Skin epidermis (tissue), 12 donors: ENCODE data around the gene NHLRC4.

Source experiments
- H3K27ac ChIP-seq, 21 experiments: fragments of 200-600 bp; sonication (generic) in 11 of 21; one replicate each; pipeline ENCODE4 v1.5.0; 2020; ENCODE audit warnings: mild to moderate bottlenecking in 3 of 21, inconsistent platforms in 2 of 21, moderate library complexity in 2 of 21
- H3K4me3 ChIP-seq, 7 experiments: fragments of 200-600 bp; sonication (generic) in 2 of 7; one replicate each; pipeline ENCODE4 v1.5.0; 2020; ENCODE audit warnings: inconsistent platforms in 2 of 7, mild to moderate bottlenecking in 2 of 7, moderate library complexity in 1 of 7

NHLRC4 gene

DNA sequence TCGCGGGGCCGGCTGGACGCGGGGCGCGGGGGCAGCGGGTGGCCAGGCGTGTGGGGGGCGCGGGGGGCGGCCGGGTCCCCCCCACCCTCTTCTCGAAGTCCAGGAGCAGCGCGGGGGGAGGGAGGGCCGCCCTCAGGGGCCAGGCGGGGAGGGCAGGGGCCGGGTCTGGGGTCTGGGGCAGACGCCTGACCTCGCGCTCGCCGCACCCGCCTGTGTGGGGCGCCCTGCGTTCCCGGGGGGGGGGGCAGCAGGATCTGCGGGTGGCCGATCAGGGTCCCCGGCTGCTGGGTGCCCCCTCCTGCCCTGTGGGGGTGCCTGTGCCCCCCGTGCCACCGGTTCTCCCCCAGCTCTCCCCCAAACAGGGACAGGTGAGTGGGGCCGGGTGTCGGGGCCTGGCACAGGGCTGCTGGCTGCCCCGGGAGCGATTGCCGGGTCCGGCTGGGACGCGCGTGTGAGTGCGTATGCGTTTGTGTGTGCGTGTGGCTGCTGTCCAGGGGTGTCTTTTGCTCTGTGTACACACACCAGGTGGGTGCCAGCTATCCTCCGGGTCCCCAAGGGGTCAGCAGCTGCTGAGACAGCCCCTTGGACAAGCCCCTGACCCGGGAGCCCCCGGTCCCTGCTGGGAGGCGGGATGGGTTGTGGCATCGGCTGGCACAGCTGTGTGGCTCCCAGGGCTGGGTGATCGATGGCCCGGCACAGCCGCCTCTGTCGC lies 5.9 kb upstream of the NHLRC4 start:
- Histone ChIP-seq H3K4me3 (no peak overlapping the region), H3K27ac (no peak overlapping the region)

DNA sequence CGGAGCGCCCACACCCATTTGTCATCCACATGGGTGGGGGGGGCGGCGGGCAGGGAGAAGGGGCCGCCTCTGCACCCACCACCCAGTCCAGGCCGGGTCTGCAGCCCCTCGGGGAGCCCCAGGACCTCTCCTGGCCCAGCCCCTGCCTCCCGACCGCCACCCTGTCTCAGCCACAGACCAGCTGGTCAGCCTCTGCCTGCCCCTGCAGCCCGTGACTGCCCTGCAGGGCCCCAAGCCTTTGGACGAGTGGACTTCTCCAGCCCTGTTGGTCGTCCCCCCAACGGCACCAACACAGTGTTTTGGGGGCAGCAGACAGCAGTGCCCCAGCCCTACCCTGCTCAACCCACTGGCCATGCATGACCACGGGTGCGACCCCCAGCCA lies 5.4 kb upstream of the NHLRC4 start:
- no peak overlapping the region for H3K27ac ChIP-seq
- H3K4me3 ChIP-seq, result no peak overlapping the region

- Histone ChIP-seq H3K4me3 (no peak overlapping the region), H3K27ac (no peak overlapping the region)
These were observed 4.6 kb upstream of the NHLRC4 start for GRCh38 chr16:561957-562938.

- no peak overlapping the region for H3K27ac ChIP-seq
- no peak overlapping the region for H3K4me3 ChIP-seq
These were observed 3.6 kb upstream of the NHLRC4 start for GRCh38 chr16:563072-563644.

GRCh38 chr16:564690-565418 lies 2.0 kb upstream of the NHLRC4 start:
- Histone ChIP-seq H3K4me3 (no peak overlapping the region), H3K27ac (no peak overlapping the region)

DNA sequence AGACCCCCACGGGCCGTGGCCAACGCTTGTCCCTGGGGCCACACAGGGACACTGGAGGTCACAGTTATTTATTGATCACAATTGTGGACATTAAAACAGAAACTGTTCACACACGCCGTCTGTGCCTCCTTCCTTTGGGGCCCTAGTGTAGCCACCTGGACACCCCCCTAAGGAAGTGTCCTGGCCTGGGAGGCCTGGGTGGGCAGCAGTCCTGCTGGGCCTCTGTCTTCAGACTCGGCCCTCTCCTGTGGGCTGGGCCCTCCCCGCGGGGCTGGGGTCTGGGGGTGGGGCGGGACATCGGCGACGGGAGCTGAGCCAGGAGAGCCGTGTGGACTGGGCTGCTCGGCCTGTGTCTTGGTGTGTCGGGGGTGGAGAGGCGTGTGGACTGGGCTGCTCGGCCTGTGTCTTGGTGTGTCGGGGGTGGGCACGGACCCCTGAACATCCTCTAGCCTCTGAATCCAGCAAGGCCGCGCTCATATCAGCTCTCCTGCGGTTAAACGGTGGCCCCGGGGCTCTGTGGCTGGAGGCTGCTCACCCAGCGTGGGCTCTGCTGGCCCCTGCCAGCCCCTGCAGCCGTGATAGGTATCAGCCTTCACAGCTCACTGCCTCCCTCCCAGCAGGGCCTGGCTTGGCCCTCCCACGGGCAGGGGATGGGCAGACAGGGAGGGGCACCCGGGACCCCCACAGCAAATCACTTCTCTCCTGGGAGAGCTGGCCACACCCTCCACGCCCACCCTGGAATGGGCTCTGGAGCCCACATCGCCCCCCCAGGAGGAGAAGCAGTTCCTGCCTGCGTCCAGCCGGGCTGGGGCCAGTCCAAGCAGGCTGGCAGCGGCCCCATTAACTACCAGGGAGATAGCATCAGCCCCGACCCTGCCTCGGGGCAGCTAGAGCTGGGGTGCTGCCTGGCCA lies 1.1 kb upstream of the NHLRC4 start:
- peak overlapping the region in 3 of 21 experiments; percentile 48 to 77 (median 76) for H3K27ac ChIP-seq
- no peak overlapping the region for H3K4me3 ChIP-seq

- Histone ChIP-seq H3K4me3 (peak overlapping the region in 3 of 7 experiments; percentile 7 to 21 (median 19)), H3K27ac (peak overlapping the region in 17 of 21 experiments; percentile 28 to 89 (median 64))
These were observed 810 bp downstream of the NHLRC4 start for GRCh38 chr16:567373-568256.

DNA sequence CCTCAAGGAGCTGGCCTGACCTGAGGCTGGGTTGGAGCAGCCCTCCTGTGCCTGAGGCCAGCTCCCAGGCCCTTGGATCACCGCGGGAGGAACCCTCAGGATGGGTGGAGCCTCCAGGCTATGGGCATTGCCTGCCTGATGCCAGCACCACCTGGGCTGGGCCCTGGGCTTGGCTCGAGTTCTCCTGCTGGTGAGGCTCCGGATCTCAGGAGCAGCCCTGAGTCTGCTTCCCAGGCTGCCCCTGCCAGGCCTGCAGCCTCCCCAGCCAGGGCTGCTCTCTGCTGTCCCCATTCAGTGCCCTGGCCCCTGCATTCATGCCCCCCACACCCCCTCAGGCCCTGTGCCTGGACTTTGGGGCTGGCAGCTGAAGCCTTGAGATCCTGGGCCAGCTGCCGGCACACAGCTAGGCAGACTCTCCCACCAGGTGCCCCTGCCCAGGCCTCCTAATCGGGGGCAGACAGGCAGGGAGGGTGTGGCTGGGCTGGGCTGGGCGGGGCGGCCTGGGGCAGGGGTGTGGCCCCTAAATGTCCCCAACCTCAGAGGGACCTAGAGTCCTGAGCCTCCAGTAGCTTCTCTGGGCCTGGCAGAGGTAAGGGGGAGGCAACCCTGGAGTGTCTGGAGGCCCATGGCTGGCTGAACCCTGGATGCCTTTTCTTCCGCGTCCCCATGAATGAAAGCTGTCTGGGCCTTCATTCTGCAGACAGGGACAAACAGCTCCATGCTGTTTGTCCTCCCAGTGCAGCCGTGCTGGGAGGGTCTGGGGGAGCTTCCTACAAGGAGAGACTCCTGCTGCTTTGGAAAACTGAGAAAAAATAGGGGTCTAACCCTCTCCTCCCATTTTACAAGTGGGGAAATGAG lies 1.8 kb downstream of the NHLRC4 start:
- Histone ChIP-seq H3K4me3 (peak overlapping the region in 3 of 7 experiments; percentile 95 to 98 (median 98)), H3K27ac (peak overlapping the region; percentile 56 to 93 (median 87))

DNA sequence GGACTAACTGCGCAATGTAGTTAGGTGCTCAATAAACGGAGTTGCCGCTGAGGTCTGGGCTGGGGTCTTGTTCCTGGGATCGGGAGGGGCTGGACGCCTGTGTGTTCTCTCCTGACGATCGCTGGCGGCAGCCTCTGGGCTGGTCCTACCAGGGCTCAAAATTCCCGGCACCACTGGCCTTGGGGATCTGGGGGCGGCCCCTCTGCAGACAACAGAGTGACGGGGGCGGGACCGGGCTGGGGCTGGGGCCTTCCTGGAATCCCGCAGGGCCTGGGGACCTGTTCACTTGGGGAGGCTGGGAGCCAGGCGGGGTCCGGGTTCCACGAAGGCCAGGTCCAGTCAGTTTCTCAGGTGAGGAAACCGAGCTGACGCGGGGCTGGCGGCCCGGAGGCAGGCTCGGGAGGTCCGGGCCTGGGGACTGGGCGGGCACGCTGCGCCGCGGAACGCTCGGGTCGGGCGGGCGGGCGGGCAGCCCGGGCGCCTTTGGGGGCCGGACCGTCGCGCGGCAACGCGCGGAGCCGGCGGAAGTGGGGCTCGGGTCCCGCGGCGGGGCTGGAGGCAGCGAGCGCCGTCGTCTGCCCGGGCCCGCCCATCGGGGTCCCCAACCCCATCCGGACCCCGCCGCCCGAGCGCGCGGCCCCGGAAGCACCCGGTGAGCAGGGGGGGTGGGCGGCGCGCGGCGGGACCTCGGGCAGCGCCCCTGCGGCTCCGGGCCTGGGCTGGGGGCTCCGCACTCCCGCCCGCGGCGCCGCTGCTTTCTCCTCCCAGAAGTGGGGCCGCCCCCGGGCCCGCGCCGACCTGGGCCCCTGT lies 2.8 kb downstream of the NHLRC4 start, which contains the start of gene PIGQ:
Gene PIGQ, plus strand, starts transcription at position 524 of the 810 bp plus-strand sequence. CDS start 4,107 bp downstream, outside the sequence.
- peak within 1 kb of the TSS; percentile 72 to 98 (median 95) for H3K4me3 ChIP-seq
- peak within 1 kb of the TSS; percentile 56 to 93 (median 87) for H3K27ac ChIP-seq

DNA sequence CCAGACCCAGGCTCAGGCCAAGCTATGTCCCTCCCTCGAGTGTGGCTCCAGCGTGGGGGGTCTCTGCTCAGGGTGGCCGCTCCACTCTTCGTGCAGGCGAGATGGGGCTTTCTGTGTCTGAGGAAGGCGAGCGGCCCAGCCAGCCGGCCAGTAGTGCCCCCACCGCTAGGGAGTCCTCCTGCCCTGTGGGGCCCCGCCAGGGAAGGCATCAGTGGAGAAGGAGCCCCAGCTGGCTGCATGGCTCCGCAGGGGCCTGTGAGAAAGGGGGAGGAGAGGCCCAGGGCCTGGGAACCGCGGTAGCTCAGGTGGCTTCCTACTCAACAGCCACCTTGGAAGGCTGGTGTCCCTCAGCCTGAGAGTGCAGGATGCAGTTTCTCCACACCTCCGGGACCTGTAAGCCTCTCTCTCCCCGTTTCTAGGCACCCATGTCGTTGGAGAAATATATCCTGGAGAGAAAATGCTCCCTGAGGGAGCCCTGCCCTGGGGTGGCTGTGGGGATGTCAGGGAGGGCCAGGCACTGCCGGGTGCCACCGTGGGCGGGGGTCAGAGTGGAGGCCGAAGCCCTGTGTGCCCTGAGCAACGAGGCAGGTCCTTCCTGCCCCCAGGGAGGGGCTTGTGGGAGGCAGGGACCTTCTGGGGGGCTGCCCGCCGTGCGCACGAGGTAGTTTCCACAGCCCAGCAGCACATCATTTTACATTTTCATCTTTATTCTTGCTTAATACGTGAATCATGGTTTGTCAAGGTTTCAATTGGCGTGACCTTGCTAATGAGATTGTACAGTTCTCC lies 6.3 kb downstream of the NHLRC4 start:
- H3K27ac ChIP-seq, result no peak overlapping the region

GRCh38 chr16:574021-574760 lies 7.4 kb downstream of the NHLRC4 start:
- Histone ChIP-seq H3K4me3 (no peak overlapping the region), H3K27ac (no peak overlapping the region)

More for the DNA sequence above, 6.3 kb downstream of the NHLRC4 start:
- H3K4me3 ChIP-seq, result no peak overlapping the region

DNA sequence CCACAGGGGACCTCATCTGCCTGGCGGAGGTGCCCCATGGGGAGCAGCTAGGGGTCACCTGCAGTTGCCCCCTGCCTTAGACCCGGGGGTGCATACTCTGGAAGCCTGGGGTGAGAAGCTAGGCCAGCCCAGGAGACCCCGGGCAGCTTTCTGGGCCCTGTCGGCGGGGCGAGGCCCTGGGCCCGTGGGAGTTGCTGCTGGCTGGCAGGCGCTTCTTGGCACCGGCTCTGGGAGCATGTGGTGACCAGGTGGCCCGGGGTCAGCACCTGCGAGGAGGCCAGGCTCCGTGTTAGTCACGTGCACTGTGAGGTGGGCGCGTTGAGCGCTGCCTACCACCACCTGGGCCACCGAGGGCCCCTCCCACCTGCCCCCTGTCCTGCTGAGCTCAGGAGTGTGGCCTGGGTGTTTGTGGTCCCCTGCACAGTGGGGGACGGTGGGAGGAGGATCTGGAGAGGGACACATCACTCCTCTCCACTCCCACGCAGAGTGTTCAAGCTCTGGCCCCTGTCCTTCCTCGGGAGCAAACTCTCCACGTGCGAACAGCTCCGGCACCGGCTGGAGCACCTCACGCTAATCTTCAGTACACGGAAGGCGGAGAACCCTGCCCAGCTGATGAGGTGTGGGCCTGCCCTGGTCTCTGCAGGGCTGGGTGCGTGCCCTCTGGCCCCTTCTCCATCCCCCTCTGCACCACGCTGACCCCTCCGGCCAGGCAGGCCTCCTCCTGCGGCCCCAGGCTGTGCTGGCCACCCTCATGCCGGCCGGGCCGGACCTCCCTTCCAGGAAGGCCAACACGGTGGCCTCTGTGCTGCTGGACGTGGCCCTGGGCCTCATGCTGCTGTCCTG lies 8.8 kb downstream of the NHLRC4 start:
- H3K4me3 ChIP-seq, result no peak overlapping the region
- no peak overlapping the region for H3K27ac ChIP-seq

DNA sequence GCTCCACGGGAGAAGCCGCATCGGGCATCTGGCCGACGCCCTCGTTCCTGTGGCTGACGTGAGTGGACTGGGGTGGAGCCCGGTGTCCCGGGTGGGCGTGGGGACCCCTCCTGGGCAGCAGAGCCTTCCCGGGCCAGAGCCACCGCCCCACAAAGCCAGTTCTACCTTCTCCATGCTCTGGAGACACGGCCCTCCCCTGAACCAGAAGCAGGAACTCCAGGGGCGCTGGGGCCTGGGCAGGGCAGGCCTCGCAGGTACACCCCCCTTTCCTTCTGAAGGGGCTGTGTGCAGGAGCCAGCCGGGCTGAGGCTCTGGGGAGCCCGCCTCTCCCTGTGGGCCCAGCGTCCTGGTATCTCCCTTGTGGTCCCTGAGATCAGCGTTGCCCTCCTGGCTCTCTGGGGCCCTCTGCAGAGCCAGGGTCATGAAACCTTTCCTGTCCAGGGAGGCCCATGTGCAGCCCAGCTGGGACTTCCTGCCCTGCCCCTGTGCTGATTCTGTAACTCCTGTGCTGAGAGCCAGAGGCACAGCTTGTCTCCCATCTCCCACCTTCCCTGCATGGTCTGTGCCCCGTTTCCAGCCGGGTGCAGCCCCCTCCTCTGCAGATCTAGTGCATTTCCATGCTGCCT lies 9.5 kb downstream of the NHLRC4 start:
- Histone ChIP-seq H3K4me3 (no peak overlapping the region), H3K27ac (no peak overlapping the region)
